ENCODE measurements around the gene UBA1. TPM values are rescaled to one million over a fixed set of nuclear protein-coding genes. Genes with fewer than 3 reads are reported as not detected.

The UBA1 gene
- total RNA-seq, 1 donor from 2014 or later = 350 TPM

- Mint-ChIP-seq H3K27ac (no peak overlapping the region), H3K9me3 (no peaks in the 10 kb centered on the region), H3K36me3 (peaks cover 34% of the 10 kb centered on the region), H3K4me1 (peaks cover 11% of the 10 kb centered on the region), H3K27me3 (ENCODE audit: low read depth) (no peaks in the 10 kb centered on the region), H3K4me3 (no peak overlapping the region)
- TF ChIP-seq CTCF (IDR thresholded peaks at IDR 0.05; ENCODE audit: unreplicated experiment) = no peak
- DNase-seq (ENCODE audit: low spot score in 2 of 2, unreplicated experiment in 2 of 2) = no peak
These were observed 31.3 kb downstream of the UBA1 start for GRCh38 chrX:47224896-47225290.

DNA sequence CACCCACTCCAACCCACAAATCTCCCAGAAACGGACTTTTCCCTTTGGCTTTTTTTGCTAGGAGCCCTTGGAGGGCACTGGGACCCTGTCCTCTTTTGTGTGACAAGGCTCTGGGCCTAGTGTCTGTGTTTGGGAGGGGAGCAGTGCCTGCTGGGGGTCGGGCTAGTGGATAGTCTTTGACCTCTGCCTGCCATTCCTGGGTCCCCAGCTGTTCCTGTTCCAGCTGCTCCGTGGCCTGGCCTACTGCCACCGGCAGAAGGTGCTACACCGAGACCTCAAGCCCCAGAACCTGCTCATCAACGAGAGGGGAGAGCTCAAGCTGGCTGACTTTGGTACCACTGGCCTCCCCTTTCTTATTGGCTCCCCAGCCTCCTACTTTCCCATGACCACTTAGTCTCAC, 32.4 kb downstream of the UBA1 start:
- Mint-ChIP-seq H3K4me3 (no peak overlapping the region), H3K36me3 (peaks cover 38% of the 10 kb centered on the region), H3K9me3 (no peaks in the 10 kb centered on the region), H3K4me1 (no peaks in the 10 kb centered on the region), H3K27ac (no peak overlapping the region), H3K27me3 (ENCODE audit: low read depth) (no peaks in the 10 kb centered on the region)
- no peak for TF ChIP-seq CTCF (IDR thresholded peaks at IDR 0.05; ENCODE audit: unreplicated experiment)
- DNase-seq (ENCODE audit: low spot score in 2 of 2, unreplicated experiment in 2 of 2) = no peak

DNA sequence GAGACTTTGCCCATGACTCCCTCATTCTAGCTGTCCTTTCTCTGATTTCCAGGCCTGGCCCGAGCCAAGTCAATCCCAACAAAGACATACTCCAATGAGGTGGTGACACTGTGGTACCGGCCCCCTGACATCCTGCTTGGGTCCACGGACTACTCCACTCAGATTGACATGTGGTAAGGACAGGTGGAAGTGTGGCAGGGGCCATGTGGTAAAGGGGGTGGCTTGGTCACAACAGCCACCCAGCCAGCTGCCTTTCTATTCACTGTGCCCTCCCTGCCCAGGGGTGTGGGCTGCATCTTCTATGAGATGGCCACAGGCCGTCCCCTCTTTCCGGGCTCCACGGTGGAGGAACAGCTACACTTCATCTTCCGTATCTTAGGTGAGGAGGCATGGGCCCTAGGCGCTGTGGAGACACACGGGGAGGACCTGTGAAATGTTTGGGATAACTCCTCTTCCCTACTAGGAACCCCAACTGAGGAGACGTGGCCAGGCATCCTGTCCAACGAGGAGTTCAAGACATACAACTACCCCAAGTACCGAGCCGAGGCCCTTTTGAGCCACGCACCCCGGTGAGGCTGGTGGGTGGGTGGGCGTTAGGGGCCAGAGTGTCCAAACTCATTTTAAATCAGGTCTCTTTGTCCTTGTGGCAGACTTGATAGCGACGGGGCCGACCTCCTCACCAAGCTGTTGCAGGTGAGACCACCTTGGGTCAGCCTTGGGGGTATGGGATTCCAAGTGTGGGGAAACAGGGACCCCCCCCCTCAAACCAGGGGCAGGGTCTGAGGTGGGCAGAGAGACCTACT, 33.1 kb downstream of the UBA1 start:
- H3K27me3 Mint-ChIP-seq (ENCODE audit: low read depth) = no peaks in the 10 kb centered on the region
- TF ChIP-seq CTCF (IDR thresholded peaks at IDR 0.05; ENCODE audit: unreplicated experiment) = no peak
- H3K27ac Mint-ChIP-seq = no peak overlapping the region
- peaks cover 38% of the 10 kb centered on the region for H3K36me3 Mint-ChIP-seq
- no peaks in the 10 kb centered on the region for H3K4me1 Mint-ChIP-seq
- no peaks in the 10 kb centered on the region for H3K9me3 Mint-ChIP-seq
- no peak for DNase-seq (ENCODE audit: low spot score in 2 of 2, unreplicated experiment in 2 of 2)
- H3K4me3 Mint-ChIP-seq = no peak overlapping the region

DNA sequence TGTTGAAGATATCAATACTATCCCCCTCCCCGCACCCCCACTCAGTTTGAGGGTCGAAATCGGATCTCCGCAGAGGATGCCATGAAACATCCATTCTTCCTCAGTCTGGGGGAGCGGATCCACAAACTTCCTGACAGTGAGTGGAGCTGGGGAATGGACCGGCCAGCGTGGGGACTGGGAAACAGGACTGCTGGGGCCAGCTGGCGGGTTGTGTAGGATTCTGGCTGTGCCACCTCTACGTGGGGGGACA, 33.6 kb downstream of the UBA1 start:
- Mint-ChIP-seq H3K36me3 (peaks cover 35% of the 10 kb centered on the region), H3K27ac (no peak overlapping the region)
- no peak for TF ChIP-seq CTCF (IDR thresholded peaks at IDR 0.05; ENCODE audit: unreplicated experiment)

DNA sequence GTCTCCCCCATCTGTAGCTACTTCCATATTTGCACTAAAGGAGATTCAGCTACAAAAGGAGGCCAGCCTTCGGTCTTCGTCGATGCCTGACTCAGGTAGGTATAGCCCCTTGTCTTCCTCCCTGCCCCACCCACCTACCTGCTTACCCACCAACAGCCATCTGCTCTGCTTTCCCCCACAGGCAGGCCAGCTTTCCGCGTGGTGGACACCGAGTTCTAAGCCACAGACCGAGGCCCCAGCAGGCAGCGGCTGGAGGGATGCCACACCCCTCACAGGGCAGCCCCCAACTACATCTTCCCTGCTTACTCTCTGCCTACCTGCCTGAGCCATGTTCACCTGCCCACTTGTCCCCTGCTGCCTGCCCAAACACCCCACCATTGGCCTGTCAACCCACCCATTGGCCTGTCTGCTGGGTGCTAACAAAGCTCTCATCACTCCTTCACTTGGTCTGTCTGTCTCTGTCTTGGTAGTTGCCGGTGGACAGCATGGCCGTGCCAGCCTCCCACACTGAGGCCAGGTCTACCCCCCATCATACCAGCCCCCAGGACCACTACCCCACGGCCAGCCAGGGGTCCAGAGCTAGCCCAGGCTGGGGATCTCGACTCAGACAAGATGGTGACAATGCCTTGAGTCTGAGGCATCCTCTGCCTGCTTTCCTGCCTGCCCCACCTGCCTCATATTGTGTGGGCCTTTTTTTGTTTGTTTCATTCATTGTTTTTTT, 35.1 kb downstream of the UBA1 start:
- Mint-ChIP-seq H3K4me3 (no peak overlapping the region), H3K4me1 (peaks cover 11% of the 10 kb centered on the region), H3K36me3 (peaks cover 31% of the 10 kb centered on the region), H3K9me3 (no peaks in the 10 kb centered on the region), H3K27ac (no peak overlapping the region), H3K27me3 (ENCODE audit: low read depth) (no peaks in the 10 kb centered on the region)
- no peak for TF ChIP-seq CTCF (IDR thresholded peaks at IDR 0.05; ENCODE audit: unreplicated experiment)
- no peak for DNase-seq (ENCODE audit: low spot score in 2 of 2, unreplicated experiment in 2 of 2)

More for the DNA sequence above, 33.6 kb downstream of the UBA1 start:
- no peak for DNase-seq (ENCODE audit: low spot score in 2 of 2, unreplicated experiment in 2 of 2)
- no peak overlapping the region for H3K4me3 Mint-ChIP-seq
- peaks cover 4% of the 10 kb centered on the region for H3K4me1 Mint-ChIP-seq
- H3K9me3 Mint-ChIP-seq = no peaks in the 10 kb centered on the region
- no peaks in the 10 kb centered on the region for H3K27me3 Mint-ChIP-seq (ENCODE audit: low read depth)
